Activated B cell treated with CpG ODN at 0.5 μM for 24 hours (primary cell): Measurements from ENCODE around the gene APBA1. TPM values are rescaled to one million over a fixed set of nuclear protein-coding genes. Genes with fewer than 3 reads are reported as not detected.

ENCODE experiments used
- ATAC-seq: fragments of 200-7000 bp; cut with Tn5 transposase; one replicate; pipeline ENCODE4 v1.10.0; 2021; ENCODE audit warnings: low read depth, mild to moderate bottlenecking, moderate library complexity
- CTCF ChIA-PET: fragments of 350-600 bp; sonication (Branson Sonifier 250); formaldehyde crosslinking; loops from one replicate; lab custom pipeline; 2021; ENCODE audit warnings: antibody characterized with exemption; lab: Charles Lee
- POLR2A ChIA-PET: fragments of 350-600 bp; sonication (Branson Sonifier 250); formaldehyde crosslinking; loops from one replicate; lab custom pipeline; 2021; ENCODE audit warnings: antibody characterized with exemption; lab: Charles Lee
- DNase-seq: peaks from one replicate; pipeline ENCODE4 v3.0.0; 2022
- H3K27ac Mint-ChIP-seq: one replicate; pipeline ENCODE4 v1.8.0; 2020; ENCODE audit warnings: mixed read lengths
- H3K27me3 Mint-ChIP-seq: one replicate; pipeline ENCODE4 v1.8.0; 2021; ENCODE audit warnings: mixed read lengths
- H3K36me3 Mint-ChIP-seq: one replicate; pipeline ENCODE4 v1.8.0; 2021; ENCODE audit warnings: low read depth, mixed read lengths
- H3K4me1 Mint-ChIP-seq: one replicate; pipeline ENCODE4 v1.8.0; 2021; ENCODE audit warnings: mixed read lengths
- H3K4me3 Mint-ChIP-seq: one replicate; pipeline ENCODE4 v1.8.0; 2020; ENCODE audit warnings: mild to moderate bottlenecking, mixed read lengths
- H3K9me3 Mint-ChIP-seq: one replicate; pipeline ENCODE4 v1.8.0; 2020; ENCODE audit warnings: mixed read lengths
- intact Hi-C: fragments of 100-400 bp; cut with micrococcal nuclease; formaldehyde crosslinking; loops from one replicate; pipeline ENCODE4 v1.15.1; 2024
- total RNA-seq: library from RNA; stranded (reverse); gene quantifications from 2 replicates; pipeline ENCODE4 v1.2.3, GENCODE V29; 2022
- TF ChIP-seq, protein P1 (sequence below): fragments of 200-600 bp; IDR thresholded peaks from one replicate; pipeline ENCODE4 v1.8.0; 2022; ENCODE audit warnings: antibody characterized with exemption, mild to moderate bottlenecking

The APBA1 gene
- total RNA-seq, 1 donor from 2014 or later: not detected

DNA sequence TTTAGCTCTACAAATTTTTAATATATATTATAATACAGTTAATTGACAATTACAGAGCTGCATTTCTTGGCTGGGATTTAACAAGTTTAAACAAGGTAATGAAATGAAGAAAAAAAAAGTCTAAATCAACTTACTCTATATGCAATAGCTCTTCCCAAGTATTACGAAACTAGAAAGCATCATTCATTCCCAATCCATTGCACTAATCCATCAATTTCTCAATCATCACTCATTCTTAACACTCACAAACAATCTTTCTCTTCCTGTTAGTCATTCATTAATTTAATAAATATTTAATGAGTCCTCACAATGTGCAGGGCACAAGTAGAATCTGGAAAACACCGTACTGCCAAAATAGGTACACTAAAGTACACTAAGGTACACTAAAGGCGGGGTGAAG, 42.9 kb upstream of the APBA1 start:
- ATAC-seq (no peak), DNase-seq (no peak)
- ChIA-PET POLR2A (no interaction called here), CTCF (no interaction called here)
- intact Hi-C loops: no loop called here
- no peaks in the 10 kb centered on the region for H3K9me3 Mint-ChIP-seq
- TF ChIP-seq, protein P1, sequence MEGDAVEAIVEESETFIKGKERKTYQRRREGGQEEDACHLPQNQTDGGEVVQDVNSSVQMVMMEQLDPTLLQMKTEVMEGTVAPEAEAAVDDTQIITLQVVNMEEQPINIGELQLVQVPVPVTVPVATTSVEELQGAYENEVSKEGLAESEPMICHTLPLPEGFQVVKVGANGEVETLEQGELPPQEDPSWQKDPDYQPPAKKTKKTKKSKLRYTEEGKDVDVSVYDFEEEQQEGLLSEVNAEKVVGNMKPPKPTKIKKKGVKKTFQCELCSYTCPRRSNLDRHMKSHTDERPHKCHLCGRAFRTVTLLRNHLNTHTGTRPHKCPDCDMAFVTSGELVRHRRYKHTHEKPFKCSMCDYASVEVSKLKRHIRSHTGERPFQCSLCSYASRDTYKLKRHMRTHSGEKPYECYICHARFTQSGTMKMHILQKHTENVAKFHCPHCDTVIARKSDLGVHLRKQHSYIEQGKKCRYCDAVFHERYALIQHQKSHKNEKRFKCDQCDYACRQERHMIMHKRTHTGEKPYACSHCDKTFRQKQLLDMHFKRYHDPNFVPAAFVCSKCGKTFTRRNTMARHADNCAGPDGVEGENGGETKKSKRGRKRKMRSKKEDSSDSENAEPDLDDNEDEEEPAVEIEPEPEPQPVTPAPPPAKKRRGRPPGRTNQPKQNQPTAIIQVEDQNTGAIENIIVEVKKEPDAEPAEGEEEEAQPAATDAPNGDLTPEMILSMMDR: no peak
- no peaks in the 10 kb centered on the region for H3K4me1 Mint-ChIP-seq
- H3K4me3 Mint-ChIP-seq: no peak overlapping the region
- H3K36me3 Mint-ChIP-seq: peaks cover 56% of the 10 kb centered on the region
- no peak overlapping the region for H3K27ac Mint-ChIP-seq
- no peaks in the 10 kb centered on the region for H3K27me3 Mint-ChIP-seq

DNA sequence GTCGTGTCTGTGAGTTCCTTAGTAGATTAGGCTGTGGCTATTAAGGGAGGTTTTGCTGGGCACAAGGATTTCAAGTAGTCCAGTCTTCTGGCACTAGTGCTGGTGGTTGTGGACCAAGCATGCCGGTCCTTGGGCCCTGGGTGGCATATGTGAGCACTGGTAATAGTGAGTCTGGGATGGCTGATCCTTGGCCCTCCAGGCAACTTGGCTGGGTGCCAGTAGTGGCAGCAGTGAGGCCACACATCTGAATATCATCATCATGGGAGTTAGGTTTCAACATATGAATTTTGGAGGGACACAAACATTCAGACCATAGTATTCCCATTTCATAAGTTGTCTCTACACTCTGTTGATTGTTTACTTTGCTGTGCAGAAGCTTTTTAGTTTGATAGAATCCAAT, 25.3 kb upstream of the APBA1 start:
- intact Hi-C loops: no loop called here
- peaks cover 36% of the 10 kb centered on the region for H3K9me3 Mint-ChIP-seq
- no peak overlapping the region for H3K4me3 Mint-ChIP-seq
- ATAC-seq: no peak
- CTCF ChIA-PET: no interaction called here
- H3K27me3 Mint-ChIP-seq: peaks cover 2% of the 10 kb centered on the region
- TF ChIP-seq, protein P1: no peak
- H3K4me1 Mint-ChIP-seq: no peaks in the 10 kb centered on the region
- DNase-seq: no peak
- H3K27ac Mint-ChIP-seq: no peak overlapping the region
- H3K36me3 Mint-ChIP-seq: peaks cover 5% of the 10 kb centered on the region
- POLR2A ChIA-PET: no interaction called here

DNA sequence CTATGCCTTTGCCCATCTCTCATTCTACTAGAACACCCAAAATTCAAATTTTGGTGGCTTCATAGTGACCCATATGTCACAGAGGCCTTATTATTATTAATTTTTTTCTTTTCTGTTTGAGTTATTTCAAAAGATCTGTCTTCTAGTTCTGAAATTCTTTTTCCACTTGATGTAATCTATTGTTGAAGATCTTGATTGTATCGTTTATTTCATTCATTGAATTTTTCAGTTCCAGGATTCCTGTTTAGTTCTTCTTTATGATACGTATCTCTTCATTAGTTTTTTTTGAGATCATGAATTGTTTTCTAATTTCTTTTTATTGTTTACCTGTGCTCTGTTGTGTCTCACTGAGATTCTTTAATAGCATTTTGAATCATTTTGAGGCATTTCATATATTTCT, 24.6 kb upstream of the APBA1 start:
- intact Hi-C loops: no loop called here

DNA sequence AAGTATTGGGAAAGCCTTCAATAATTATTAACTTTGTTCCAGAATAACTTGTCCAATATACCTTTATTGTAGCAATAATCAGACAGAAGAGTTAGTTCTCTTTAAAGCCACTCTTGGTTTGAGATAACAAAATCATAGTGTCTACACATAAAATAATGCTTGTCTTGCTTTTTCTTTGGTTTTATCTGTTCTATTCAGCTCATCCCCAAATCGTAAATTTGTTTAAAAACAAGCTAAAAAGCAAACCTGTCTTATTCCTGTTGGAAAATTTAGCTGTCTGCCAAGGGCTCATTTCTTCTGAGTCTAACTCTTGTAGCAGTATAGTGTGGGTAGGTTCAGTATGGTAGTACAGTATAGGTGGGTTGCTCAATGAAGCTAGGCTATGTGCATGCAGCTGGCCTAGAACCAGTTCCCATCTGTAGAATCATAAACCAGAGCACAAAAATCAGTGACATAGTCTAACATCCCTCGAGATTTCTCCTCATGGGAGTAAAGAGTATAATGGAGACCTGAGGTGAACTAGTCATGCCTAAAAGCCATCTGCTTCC, 17.9 kb upstream of the APBA1 start:
- Mint-ChIP-seq H3K9me3 (peaks cover 14% of the 10 kb centered on the region), H3K36me3 (no peaks in the 10 kb centered on the region), H3K27ac (no peak overlapping the region), H3K4me3 (no peak overlapping the region), H3K4me1 (no peaks in the 10 kb centered on the region), H3K27me3 (peaks cover 4% of the 10 kb centered on the region)
- DNase-seq (no peak), ATAC-seq (no peak)
- CTCF ChIA-PET: no interaction called here
- TF ChIP-seq, protein P1: no peak
- intact Hi-C loops: no loop called here
- POLR2A ChIA-PET: no interaction called here

More for the DNA sequence above, 24.6 kb upstream of the APBA1 start:
- Mint-ChIP-seq H3K4me1 (no peaks in the 10 kb centered on the region), H3K4me3 (no peak overlapping the region), H3K27ac (no peak overlapping the region), H3K27me3 (peaks cover 2% of the 10 kb centered on the region), H3K36me3 (peaks cover 5% of the 10 kb centered on the region), H3K9me3 (peaks cover 38% of the 10 kb centered on the region)
- DNase-seq: no peak
- POLR2A ChIA-PET: no interaction called here
- CTCF ChIA-PET: no interaction called here
- TF ChIP-seq, protein P1: no peak
- no peak for ATAC-seq

DNA sequence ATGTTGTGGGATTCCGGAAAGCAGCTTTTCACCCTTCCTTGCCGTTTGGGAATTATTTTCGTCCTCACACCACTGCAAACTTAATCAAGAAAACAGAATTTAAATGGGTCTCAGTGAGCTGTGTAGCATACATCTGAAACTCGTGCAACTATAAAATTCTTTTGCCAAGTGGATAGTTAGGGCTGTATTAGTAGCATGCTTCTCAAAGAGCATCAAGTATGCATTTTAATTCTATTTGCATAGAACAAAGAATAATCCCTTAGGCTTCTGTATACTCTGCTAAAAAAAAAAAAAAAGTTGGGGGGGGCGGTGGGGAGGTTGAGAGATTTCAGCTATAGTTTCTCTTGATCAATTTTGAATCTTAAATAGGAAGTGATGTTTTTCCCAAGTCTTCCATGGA, 11.8 kb upstream of the APBA1 start:
- Mint-ChIP-seq H3K27me3 (no peaks in the 10 kb centered on the region), H3K4me3 (no peak overlapping the region), H3K4me1 (no peaks in the 10 kb centered on the region), H3K9me3 (no peaks in the 10 kb centered on the region), H3K27ac (no peak overlapping the region), H3K36me3 (no peaks in the 10 kb centered on the region)
- DNase-seq: no peak
- intact Hi-C loops: no loop called here
- TF ChIP-seq, protein P1: no peak
- POLR2A ChIA-PET: no interaction called here
- CTCF ChIA-PET: no interaction called here
- no peak for ATAC-seq
